HG03066 (cell line): ENCODE measurements around the gene TBC1D17.

ENCODE experiments used
- ATAC-seq: cut with Tn5 transposase; IDR thresholded peaks from one replicate; pipeline ENCODE4 v1.9.1; 2021; ENCODE audit warnings: low read depth; ENCODE audit not compliant: unreplicated experiment

TBC1D17 gene

GRCh38 chr19:49875177-49875576, 2.3 kb upstream of the TBC1D17 start:
- no peak for ATAC-seq

- no peak for ATAC-seq
These were observed 1.6 kb upstream of the TBC1D17 start for GRCh38 chr19:49875857-49876421.

GRCh38 chr19:49876422-49877019, 981 bp upstream of the TBC1D17 start:
- peak; percentile 42 for ATAC-seq

GRCh38 chr19:49877879-49878743, 609 bp downstream of the TBC1D17 start:
- peak; percentile 46 for ATAC-seq

- ATAC-seq, result no peak
These were observed 1.2 kb downstream of the TBC1D17 start for GRCh38 chr19:49878744-49879070.

- ATAC-seq, result no peak
These were observed 1.9 kb downstream of the TBC1D17 start for GRCh38 chr19:49879243-49879963.

GRCh38 chr19:49880162-49880869, 2.8 kb downstream of the TBC1D17 start:
- ATAC-seq, result no peak

- no peak for ATAC-seq
These were observed 3.7 kb downstream of the TBC1D17 start for GRCh38 chr19:49881186-49881585.

GRCh38 chr19:49881672-49882394, 4.3 kb downstream of the TBC1D17 start:
- ATAC-seq, result no peak

- no peak for ATAC-seq
These were observed 5.1 kb downstream of the TBC1D17 start for GRCh38 chr19:49882643-49883042.

- ATAC-seq, result no peak
These were observed 5.6 kb downstream of the TBC1D17 start for GRCh38 chr19:49883094-49883493.

GRCh38 chr19:49884109-49884508, 6.6 kb downstream of the TBC1D17 start:
- ATAC-seq, result no peak

GRCh38 chr19:49884760-49885159, 7.3 kb downstream of the TBC1D17 start:
- ATAC-seq, result no peak

- no peak for ATAC-seq
These were observed 9.6 kb downstream of the TBC1D17 start for GRCh38 chr19:49887037-49887664.

GRCh38 chr19:49887665-49888509, 10.4 kb downstream of the TBC1D17 start:
- no peak for ATAC-seq

- ATAC-seq, result no peak
These were observed 11.0 kb downstream of the TBC1D17 start for GRCh38 chr19:49888510-49888824.

- no peak for ATAC-seq
These were observed 11.7 kb downstream of the TBC1D17 start for GRCh38 chr19:49889038-49889686.

- ATAC-seq, result no peak
These were observed 12.3 kb downstream of the TBC1D17 start for GRCh38 chr19:49889687-49890348.
